K562 (cell line): ENCODE data around the gene LRMDA.

Experiments used
- CREB1 ChIP-seq, 2 experiments: sonication (generic) in 1 of 2; formaldehyde crosslinking in 1 of 2; IDR thresholded peaks; 2 replicates each; pipeline versions ENCODE4 v1.6.1 to v1.8.0; 2012 to 2022; ENCODE audit warnings: inconsistent platforms in 1 of 2, mild to moderate bottlenecking in 1 of 2, missing genetic modification reagents in 1 of 2, moderate library complexity in 1 of 2
- DNMT1 ChIP-seq: fragments of 450-650 bp; IDR thresholded peaks from 2 replicates; pipeline ENCODE4 v1.6.1; 2016; ENCODE audit warnings: antibody characterized with exemption, mild to moderate bottlenecking
- HMGN3 ChIP-seq: IDR thresholded peaks from 2 replicates; pipeline ENCODE4 v1.6.1; 2011; ENCODE audit warnings: borderline replicate concordance, low read depth, mild to moderate bottlenecking, mixed read lengths, low read length; ENCODE audit not compliant: insufficient read length; ENCODE audit errors: extremely low read depth
- ZNF212 ChIP-seq: fragments of 450-650 bp; formaldehyde crosslinking; IDR thresholded peaks from 2 replicates; pipeline ENCODE4 v1.4.0; 2020; ENCODE audit warnings: mild to moderate bottlenecking

GRCh38 chr10:75437693-75438092, 6.3 kb downstream of the LRMDA start:
- TF ChIP-seq ZNF212 (CRISPR knock-in tag) = no peak
- no peak for TF ChIP-seq DNMT1
- TF ChIP-seq HMGN3 = no peak
- TF ChIP-seq CREB1 (IDR thresholded peaks at IDR 0.05) = no peak
- TF ChIP-seq CREB1 (CRISPR knock-in tag; IDR thresholded peaks at IDR 0.05) = no peak
